ENCODE results near the gene HMOX2.

The HMOX2 gene

DNA sequence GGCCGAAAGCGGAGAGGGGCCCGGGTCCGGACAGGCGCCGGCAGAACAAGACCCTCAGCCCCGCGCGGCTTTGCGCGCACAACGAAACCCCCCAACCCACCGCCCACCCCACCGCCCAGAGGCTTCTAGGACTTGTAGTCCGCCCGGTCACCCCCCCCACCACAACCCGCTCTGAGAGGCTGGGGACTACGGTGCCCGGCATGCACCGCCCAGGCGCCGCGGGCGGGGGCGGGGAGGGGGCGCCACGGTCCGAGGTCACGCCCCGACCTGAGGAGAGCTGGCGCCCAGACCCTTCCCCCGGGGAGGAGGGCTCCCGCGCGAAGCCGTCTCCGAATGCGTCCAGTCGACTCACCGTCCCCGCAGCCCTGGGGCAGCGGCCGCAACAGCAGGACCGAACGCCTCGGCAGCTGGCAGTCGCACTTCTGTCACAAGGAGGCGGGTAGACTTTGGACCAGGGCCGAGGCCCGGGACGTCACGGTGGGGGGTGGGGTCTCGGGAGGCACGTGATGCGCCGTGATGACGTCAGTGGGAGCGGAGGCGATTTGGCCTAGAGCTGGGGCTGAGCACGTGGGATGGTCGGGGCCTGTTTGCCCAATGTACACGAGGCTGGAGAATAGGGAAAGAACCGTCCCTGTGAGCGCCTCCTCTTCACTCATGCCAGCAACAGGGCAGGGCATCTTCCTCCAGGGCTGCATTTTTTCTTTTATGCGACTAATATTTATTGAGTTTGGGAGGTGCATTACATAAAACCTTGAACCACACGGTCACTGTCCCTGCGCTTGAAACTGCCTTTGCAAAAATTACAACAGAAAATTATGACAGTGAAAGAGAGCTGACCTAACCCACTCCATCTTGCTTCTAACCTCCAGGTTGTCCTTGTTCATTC is 62.4 kb downstream of the HMOX2 start, which contains the start of gene CDIP1:
Gene CDIP1, minus strand, starts transcription at position 424 of the 886 bp plus-strand sequence. CDS start 24,643 bp downstream, outside the sequence.
- H3K4me1 ChIP-seq (ENCODE audit: insufficient read depth, low read length, severe bottlenecking), result no peaks in the 10 kb centered on the region
- H3K9me2 ChIP-seq (ENCODE audit: low read depth, low read length), result no peaks in the 10 kb centered on the region
- no peak within 1 kb of the TSS for H2AFZ ChIP-seq (ENCODE audit: low read length)
- peaks cover 6% of the 10 kb centered on the region; the same call in 1 of the 2 replicates for H3K36me3 ChIP-seq (ENCODE audit: insufficient read depth, low read length)
- H3K9me3 ChIP-seq (ENCODE audit: low read length), result peaks cover 5% of the 10 kb centered on the region; the same call in 1 of the 2 replicates
- H4K20me1 ChIP-seq (ENCODE audit: insufficient read depth, low read length), result no peaks in the 10 kb centered on the region
- H3K27ac ChIP-seq (ENCODE audit: low read depth, low read length, poor library complexity, severe bottlenecking), result no peak within 1 kb of the TSS
- TF ChIP-seq, protein P1, sequence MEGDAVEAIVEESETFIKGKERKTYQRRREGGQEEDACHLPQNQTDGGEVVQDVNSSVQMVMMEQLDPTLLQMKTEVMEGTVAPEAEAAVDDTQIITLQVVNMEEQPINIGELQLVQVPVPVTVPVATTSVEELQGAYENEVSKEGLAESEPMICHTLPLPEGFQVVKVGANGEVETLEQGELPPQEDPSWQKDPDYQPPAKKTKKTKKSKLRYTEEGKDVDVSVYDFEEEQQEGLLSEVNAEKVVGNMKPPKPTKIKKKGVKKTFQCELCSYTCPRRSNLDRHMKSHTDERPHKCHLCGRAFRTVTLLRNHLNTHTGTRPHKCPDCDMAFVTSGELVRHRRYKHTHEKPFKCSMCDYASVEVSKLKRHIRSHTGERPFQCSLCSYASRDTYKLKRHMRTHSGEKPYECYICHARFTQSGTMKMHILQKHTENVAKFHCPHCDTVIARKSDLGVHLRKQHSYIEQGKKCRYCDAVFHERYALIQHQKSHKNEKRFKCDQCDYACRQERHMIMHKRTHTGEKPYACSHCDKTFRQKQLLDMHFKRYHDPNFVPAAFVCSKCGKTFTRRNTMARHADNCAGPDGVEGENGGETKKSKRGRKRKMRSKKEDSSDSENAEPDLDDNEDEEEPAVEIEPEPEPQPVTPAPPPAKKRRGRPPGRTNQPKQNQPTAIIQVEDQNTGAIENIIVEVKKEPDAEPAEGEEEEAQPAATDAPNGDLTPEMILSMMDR (IDR thresholded peaks at IDR 0.05; ENCODE audit: low read length), result no peak
- TF ChIP-seq EZH2 (IDR thresholded peaks at IDR 0.05; ENCODE audit: borderline replicate concordance, low read length), result no peak
- H3F3A ChIP-seq (ENCODE audit: insufficient read depth, low read length), result no peaks in the 10 kb centered on the region
- no peaks in the 10 kb centered on the region for H3K79me2 ChIP-seq (ENCODE audit: insufficient read depth, low read length)
- H3K4me3 ChIP-seq (ENCODE audit: low read depth, low read length, poor library complexity, severe bottlenecking), result no peak within 1 kb of the TSS
- H3K9ac ChIP-seq (ENCODE audit: low read length), result no peak within 1 kb of the TSS
- no peaks in the 10 kb centered on the region; the same call in 1 of the 2 replicates for H3K27me3 ChIP-seq (ENCODE audit: insufficient read depth, low read length)
- H3K4me2 ChIP-seq (ENCODE audit: low read length), result no peak within 1 kb of the TSS

DNA sequence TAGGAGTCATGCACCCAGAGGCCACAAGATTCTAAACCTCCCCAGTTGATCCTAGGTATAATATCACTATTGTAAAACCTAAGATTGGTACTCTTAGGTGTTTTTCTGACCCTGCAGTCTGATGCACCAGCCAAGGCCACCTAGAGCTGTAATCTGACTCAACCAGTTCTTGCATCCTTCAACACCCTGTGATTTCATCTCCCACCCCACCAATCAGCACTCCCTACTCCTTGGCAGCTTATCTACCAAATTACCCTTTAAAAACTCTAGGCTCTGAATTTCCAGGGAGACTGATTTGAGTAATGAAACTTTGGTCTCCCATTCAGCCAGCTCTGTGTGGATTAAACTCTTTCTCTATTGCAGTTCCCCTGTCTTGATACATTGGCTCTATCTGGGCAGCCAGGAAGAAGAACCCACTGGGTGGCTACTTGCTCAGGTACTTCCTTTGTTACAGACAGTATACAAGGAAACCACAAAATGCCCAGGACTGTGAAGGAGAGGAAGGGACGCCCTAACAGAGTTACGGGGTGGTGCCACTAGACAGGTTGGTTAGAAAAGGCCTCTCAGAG is 63.6 kb downstream of the HMOX2 start:
- Histone ChIP-seq H3K9me3 (ENCODE audit: low read length) (peaks cover 5% of the 10 kb centered on the region; the same call in 1 of the 2 replicates), H2AFZ (ENCODE audit: low read length) (no peak overlapping the region), H3K4me1 (ENCODE audit: insufficient read depth, low read length, severe bottlenecking) (peaks cover 1% of the 10 kb centered on the region), H3K9ac (ENCODE audit: low read length) (no peak overlapping the region), H3K27ac (ENCODE audit: low read depth, low read length, poor library complexity, severe bottlenecking) (no peak overlapping the region), H3F3A (ENCODE audit: insufficient read depth, low read length) (no peaks in the 10 kb centered on the region), H3K9me2 (ENCODE audit: low read depth, low read length) (no peaks in the 10 kb centered on the region), H3K4me3 (ENCODE audit: low read depth, low read length, poor library complexity, severe bottlenecking) (no peak overlapping the region), H3K27me3 (ENCODE audit: insufficient read depth, low read length) (no peaks in the 10 kb centered on the region; the same call in 1 of the 2 replicates), H3K4me2 (ENCODE audit: low read length) (no peak overlapping the region), H3K36me3 (ENCODE audit: insufficient read depth, low read length) (peaks cover 6% of the 10 kb centered on the region; the same call in 1 of the 2 replicates), H4K20me1 (ENCODE audit: insufficient read depth, low read length) (no peaks in the 10 kb centered on the region), H3K79me2 (ENCODE audit: insufficient read depth, low read length) (no peaks in the 10 kb centered on the region)
- no peak for TF ChIP-seq EZH2 (IDR thresholded peaks at IDR 0.05; ENCODE audit: borderline replicate concordance, low read length)
- TF ChIP-seq, protein P1 (IDR thresholded peaks at IDR 0.05; ENCODE audit: low read length), result no peak

DNA sequence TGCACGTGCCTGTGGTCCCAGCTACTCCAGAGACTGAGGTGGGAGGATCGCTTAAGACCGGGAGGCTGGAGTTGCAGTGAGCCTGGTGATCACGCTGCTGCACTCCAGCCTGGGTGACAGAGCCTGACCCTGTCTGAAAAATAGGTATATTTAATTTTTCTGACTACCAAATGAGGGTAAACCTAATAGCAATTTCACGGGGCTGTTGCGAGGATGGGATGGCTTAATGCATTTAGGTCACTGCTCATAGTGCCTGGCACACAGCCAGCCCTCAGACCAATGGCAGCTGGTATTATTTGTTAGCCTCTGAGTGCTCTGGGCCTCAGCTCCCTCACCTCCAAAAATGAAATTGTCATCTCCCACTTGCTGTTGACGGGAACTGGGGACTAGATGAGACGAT is 68.3 kb downstream of the HMOX2 start:
- H3K79me2 ChIP-seq (ENCODE audit: insufficient read depth, low read length), result no peaks in the 10 kb centered on the region
- no peaks in the 10 kb centered on the region for H3F3A ChIP-seq (ENCODE audit: insufficient read depth, low read length)
- H3K9me2 ChIP-seq (ENCODE audit: low read depth, low read length), result no peaks in the 10 kb centered on the region
- H4K20me1 ChIP-seq (ENCODE audit: insufficient read depth, low read length), result no peaks in the 10 kb centered on the region
- peaks cover 6% of the 10 kb centered on the region; the same call in 1 of the 2 replicates for H3K36me3 ChIP-seq (ENCODE audit: insufficient read depth, low read length)
- no peak overlapping the region for H3K4me2 ChIP-seq (ENCODE audit: low read length)
- H3K9ac ChIP-seq (ENCODE audit: low read length), result no peak overlapping the region
- peaks cover 12% of the 10 kb centered on the region for H3K4me1 ChIP-seq (ENCODE audit: insufficient read depth, low read length, severe bottlenecking)
- TF ChIP-seq, protein P1 (IDR thresholded peaks at IDR 0.05; ENCODE audit: low read length), result no peak
- peaks cover 5% of the 10 kb centered on the region; the same call in 1 of the 2 replicates for H3K9me3 ChIP-seq (ENCODE audit: low read length)
- H3K4me3 ChIP-seq (ENCODE audit: low read depth, low read length, poor library complexity, severe bottlenecking), result no peak overlapping the region
- H3K27ac ChIP-seq (ENCODE audit: low read depth, low read length, poor library complexity, severe bottlenecking), result no peak overlapping the region
- H2AFZ ChIP-seq (ENCODE audit: low read length), result no peak overlapping the region
- no peaks in the 10 kb centered on the region; the same call in 1 of the 2 replicates for H3K27me3 ChIP-seq (ENCODE audit: insufficient read depth, low read length)
